Measurements from ENCODE around the gene STK11.
"Not testable (repeated sequence)": the region's sequence is repeated elsewhere in the genome, so short reads cannot be mapped to it uniquely, and the experiment has no call there.

STK11 gene

DNA sequence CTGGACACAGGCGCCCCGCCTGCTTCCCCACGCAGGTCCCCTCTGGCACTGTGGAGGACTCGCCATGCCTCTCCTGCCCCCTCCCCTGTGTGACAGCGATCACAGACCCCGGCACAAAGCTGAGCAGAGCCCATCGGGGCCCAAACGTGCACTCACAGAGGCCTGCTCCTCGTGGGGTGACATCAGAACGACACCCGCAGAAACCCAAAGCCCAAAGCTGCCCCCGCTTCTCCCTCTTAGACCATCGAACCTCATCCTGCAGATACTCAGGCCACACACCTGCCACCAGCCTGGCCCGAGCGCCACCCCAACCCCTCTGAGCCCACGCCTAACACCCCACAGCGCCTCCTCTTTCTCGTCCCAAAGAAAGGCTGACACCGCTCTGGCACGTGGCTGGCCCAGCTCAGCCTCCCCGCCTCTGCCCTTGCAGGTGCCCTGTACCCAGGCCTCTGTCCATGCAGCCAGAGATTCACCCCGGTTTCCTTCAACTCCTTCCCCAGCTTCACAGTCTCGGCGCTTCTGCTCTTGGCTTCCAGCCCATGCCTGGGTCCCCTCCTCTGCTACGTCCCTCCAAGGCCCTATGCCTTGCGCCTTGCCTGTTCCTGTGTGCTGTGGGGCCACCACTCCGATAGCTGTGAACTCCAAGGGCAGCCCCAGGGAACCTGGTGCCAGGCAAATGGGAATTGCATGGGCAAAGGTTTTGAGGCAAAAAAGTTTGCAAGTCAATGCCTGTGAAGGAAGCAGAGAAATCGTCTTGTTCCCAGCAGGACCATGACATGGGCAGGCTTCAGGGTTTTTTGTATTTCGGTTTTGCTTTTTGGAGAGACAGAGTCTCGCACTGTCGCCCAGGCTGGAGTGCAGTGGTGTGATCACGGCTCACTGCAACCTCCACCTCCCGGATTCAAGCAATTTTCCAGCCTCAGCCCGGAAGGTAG is 33.1 kb downstream of the STK11 start:
- no peak for DNase-seq

DNA sequence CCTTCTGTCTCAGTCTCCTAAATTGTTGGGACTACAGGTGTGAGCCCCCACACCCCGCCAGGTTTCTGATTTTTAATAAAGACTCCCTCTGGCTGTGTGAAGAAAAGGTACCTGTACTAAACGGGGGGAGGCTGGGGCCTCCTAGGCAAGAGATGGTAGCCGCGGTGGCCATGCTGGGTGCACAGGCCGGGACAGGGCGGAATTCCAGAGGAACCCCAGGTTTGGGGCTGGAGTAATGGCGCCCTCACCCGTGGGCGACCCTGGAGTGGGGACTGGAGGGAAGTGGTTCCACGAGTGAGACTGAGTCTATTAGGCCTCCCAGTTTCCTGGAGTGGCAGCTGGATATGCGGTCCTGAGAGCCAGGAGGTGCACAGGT is 33.8 kb downstream of the STK11 start:
- no peak for DNase-seq

DNA sequence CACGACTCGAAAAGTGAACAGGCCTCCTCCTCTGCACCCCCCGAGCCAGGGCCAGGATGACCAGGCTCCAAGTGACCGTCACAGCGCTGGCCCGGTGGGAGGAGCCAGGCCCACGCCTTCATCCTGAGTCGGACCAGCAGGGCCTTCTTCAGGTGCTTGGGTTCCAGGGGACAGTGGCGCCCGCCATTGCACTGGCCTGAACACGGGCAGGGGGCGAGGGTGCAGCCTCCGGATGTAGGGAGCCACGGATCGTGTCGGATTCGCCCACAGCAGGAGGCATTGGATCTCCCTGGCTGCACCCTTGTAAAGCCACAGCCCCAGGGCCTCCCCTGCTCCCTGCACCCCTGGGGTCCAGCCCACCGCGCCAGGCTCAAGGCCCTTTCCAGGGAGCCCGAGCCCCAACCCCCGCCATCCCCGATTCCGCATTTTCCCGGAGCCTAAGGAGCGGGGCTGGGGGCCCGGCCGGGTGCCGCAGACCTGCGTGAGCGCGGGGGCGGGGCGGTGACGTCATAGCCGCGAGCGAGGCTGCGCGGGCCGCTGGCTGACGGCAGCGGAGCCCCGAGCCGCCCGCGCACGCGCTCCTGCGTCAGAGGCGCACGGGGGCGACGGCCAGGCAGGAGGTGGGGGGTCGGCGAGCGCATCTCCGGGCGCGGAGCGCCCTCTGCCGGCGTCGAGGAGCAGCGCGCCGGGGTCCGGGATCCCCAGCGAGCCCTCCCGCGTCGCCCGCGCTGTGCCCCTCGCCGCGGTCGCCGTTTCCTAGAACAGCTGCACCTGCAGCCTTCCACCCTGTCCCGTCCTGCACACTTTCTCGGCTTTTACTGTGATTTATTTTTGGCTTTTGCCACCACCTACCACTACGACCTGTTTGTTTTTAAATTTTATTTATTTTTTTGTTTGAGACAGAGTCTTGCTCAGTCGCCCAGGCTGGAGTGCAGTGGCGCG is 34.5 kb downstream of the STK11 start:
- peak; percentile 92 for DNase-seq

DNA sequence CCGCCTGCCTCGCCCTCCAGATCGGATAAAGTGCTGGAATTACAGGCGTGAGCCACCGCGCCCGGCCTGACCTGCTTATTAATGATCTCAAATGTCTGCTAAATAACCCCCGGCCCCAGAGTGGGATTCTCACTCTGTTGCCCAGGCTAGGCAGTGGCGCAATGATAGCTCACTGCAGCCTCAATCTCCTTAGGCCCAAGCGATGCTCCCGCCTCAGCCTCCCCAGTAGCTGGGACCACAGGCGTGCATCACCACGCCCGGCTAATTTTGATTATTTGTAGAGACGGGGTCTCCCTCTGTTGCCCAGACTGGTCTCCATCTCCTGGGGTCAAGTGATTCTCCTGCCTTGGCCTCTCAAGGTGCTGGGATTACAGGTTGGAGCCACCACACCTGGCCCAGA is 35.3 kb downstream of the STK11 start:
- no peak for DNase-seq

DNA sequence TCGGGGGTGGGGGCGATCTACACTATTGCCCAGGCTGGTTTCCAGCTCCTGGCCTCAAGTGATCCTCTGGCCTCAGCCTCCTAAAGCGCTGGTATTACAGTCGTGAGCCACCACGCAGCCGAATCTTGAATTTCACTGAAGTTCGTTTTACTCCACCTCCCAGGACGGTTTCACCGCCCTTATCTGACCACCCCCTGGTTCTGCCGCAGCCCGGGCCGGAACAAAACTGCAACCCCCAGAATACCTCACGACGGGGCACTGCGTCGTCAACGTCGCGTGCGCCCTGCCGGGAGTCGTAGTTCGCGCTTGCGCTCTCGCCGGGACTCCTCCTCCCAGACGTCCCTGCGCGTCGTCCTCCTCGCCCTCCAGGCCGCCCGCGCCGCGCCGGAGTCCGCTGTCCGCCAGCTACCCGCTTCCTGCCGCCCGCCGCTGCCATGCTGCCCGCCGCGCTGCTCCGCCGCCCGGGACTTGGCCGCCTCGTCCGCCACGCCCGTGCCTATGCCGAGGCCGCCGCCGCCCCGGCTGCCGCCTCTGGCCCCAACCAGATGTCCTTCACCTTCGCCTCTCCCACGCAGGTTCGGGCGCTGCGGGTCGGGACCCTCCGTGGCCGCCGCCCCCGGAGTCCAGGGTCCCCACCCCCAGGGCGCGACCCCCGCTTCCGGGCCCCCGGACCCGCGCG is 36.0 kb downstream of the STK11 start, which contains the start of gene ATP5F1D:
Gene ATP5F1D, plus strand, starts transcription at position 335 of the 679 bp plus-strand sequence. Its CDS starts 100 bp downstream, at position 435.
- DNase-seq = peak; percentile 89

DNA sequence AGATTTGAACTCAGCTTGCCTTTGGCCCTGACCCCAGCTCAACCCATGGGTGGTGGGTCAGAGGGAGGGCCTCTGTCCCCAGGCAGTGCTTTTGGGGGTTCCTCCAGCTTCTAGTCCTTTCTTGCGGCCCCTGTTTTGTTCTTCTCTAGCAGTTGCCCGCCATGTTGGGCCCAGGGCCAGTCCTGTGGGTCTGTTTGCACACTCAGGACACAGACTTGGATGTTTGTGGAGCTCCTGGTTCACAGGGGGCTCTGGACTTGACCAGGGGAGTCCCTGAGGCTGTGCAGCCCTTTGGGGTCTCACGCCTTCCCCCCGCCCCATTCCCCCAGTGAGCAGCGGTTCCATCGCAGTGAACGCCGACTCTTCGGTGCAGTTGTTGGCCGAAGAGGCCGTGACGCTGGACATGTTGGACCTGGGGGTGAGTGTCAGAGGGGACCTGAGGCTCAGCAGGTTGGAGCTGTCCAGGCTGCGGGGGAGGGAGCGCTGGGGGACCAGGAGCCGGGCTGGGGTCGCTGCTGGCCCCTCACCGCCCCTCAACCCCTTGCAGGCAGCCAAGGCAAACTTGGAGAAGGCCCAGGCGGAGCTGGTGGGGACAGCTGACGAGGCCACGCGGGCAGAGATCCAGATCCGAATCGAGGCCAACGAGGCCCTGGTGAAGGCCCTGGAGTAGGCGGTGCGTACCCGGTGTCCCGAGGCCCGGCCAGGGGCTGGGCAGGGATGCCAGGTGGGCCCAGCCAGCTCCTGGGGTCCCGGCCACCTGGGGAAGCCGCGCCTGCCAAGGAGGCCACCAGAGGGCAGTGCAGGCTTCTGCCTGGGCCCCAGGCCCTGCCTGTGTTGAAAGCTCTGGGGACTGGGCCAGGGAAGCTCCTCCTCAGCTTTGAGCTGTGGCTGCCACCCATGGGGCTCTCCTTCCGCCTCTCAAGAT is 38.5 kb downstream of the STK11 start:
- DNase-seq = peak; percentile 85

DNA sequence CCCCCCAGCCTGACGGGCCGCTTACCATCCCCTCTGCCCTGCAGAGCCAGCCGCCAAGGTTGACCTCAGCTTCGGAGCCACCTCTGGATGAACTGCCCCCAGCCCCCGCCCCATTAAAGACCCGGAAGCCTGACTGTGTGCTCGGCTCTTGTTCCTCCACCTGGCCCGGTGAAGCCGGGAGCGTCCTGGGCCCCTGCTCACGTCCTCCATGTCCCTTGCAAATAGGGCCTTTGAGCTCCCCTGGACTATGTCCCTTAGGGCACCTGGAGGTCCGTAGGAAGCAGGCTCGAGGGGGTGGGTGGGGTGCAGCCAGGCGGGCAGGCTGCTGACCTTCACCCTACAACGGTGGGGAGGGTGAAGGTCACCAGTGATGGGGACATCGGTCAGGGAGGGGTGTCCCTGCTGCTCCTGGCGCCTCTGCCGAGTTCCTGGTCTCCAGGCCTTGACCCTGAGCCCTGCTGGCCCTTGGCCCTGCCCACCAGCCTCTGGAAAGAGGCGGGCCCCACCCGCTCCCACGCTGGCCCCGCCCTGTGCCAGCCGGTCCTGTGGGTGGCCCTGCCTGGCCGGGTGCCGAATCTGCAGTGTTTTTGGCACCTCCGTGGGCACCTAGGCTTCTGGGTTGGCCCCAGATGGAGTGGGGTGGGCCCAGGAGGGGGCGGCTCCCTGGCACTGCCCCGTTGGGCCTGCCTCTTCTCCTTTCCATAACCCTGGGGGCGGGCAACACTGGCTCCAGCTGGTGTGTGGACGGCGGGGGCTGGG is 39.3 kb downstream of the STK11 start:
- no peak for DNase-seq

DNA sequence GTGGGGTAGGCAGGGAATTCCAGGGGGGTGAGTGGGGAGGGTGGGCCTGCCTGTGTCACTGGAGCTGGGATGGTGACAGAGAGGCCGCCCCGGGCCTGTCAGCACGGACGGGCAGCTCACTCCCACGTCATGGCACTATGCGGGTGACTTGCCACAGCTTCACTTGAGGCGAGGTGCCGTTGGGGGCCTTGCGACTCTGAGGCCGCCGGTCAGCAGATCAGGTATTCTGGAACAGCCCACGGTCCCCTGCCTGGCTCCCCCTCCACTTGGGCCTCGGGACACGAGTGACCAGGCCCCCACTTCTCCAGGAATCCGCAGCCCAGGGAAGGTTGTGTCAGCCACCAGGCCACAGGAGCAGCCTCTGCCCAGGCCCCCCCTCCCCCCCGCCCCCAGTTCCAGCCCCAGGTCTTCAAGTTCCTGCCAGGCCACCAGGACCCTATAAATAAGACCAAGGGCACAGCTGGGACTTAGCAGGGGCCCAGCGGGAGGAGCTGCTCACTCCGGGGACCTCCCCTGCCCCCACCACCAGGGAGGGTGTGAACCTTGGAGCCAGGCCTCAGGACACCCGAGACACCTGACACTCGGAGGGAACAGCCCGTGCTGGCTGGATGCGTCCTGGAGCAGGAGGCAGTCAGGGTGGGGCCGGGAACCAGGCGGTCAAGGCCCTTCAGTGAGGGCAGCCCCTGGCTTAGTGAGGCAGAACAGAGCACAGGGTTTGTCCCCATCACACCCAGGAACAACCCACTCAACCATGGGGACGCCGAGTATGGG is 40.1 kb downstream of the STK11 start:
- no peak for DNase-seq

DNA sequence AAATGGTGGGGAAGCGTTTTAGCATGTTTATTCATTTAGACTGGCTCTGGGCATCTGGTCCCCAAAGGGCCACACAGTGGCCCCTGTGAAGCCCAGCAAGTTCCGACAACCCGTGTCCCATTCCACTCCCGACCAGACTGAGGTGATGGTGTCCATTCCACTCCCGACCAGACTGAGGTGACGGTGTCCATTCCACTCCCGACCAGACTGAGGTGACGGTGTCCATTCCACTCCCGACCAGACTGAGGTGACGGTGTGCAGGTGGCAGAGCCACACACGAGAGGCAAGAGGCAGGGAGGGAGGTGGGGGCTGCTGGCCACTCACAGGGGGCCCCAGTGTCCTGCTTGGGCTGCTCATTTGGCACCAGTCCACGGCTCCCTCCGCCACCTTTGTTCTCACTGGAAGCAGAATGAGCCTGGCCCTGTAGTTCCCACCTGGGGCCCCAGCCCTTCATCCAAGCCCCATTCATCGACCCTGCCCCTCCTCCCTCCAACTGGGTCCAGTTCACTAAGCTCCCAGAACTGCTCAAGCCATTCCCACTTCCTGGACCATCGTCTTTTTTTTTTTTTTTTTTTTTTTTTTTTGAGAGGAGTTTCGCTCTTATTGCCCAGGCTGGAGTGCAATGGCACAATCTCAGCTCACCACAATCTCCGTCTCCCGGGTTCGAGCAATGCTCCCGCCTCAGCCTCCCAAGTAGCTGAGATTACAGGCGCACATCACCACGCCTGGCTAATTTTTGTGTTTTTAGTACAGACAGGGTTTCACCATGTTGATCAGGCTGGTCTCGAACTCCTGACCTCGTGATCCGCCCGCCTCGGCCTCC is 40.9 kb downstream of the STK11 start:
- DNase-seq = not testable (repeated sequence)

DNA sequence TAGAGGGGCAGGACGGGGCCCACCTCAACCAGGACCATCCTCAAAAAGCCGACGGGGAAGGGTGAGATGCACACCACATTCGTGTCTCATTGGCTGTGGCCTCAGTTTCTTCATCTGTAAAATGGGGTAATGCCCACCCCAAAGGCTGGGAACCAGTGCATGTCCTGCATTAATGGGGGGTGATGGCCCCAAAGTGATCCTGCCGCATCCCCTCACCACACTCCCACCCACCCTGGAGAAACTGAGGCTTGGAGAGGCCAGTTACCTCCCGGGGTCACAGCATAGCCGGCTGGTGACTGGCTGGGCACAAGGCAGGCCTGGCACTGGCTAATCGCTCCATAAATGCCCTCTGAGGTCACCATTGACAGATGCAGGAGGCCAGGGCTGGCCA is 42.2 kb downstream of the STK11 start:
- DNase-seq = no peak

DNA sequence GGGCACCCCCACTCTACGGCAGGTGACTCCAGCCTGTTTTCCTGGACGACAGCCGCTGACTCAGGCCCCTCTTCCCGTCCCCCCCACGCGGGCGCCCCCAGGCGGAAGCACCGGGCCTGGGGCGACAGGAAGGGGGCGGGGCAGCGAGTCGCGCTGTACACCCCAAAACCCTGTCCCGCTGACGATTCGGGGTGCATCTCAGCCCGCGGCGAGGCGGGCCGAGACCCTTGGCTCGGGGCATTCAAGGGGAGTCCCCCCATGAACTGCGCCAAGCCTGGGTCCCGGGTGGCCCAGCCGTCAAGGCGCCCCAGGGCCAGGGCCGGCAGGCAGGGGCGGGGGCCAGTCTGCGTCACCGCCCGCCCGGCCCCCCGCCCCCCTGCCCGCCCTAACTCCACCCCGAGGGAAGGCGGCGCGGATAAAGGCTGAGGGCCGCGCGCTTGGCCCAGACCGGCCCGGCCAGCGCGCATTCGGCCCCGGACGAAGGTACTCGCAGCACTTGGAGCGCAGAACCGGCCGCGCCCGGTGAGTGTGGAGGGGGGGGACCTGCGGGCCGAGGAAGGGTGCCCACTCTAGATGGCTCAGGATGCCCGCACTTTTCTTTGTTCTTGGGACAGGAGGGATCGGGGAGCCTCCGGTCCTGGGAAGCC is 42.7 kb downstream of the STK11 start, which contains the start of gene MIDN:
Gene MIDN, plus strand, starts transcription at position 445 of the 647 bp plus-strand sequence. CDS start 1,714 bp downstream, outside the sequence.
- peak; percentile 64 for DNase-seq

DNA sequence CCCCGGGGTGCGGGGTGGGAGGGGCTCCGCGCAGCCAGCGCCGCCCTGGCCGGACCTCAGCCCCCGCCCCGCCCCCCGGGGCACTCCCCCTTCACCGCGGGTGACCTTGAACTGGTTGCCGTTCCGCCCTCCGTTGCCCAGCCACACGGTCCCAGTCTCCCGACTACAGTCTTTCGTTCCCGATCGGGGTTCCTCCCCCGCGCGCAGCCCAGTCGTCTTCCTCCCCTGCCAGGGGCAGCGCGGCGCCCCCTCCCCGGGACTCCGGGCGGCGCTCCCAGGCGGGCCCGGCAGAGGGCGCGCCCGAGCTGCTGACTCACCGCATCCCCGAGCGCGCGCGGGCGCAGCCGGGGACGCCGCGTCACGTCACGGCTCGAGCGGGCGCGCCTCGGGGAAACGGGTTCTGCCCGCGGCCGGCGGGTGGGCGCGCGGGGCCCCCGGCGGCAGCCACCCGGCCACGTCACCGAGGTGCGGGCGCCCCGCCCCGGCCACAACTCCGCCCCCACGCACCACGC is 43.3 kb downstream of the STK11 start:
- peak; percentile 80 for DNase-seq

DNA sequence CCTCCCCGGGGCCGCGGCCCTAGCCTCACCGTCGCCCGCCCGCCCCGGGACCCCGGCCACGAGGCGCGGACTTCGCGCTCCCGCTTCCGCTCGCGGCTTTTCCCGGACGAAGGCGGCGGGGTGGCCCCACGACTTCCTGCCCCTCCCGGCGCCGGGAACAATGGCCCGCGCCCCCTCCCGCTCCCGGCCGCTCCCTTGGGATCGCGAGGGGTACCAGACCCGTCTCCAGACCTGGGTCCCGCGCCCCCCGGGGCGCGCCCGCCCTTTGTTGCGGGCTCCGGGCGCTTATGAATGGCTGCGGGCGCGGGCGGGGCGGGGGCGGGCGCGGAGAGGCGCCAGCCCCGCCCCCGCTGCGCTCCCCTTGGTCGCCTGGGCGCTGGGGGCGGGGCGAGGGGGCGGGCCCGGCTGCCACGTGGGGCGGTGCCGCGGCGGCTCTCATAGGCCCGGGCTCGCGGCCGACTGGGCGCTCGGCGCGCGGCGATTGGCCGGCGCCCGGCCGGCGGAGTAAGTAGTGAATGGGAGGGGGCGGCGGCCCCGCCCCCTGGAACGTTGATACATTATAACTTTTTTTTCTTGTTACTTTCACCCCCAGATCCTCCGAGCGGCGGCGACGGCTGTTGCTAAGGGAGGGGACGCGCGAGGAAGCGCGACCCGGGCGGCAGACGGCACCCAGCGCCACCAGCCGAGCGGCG is 43.9 kb downstream of the STK11 start:
- DNase-seq = peak; percentile 95

DNA sequence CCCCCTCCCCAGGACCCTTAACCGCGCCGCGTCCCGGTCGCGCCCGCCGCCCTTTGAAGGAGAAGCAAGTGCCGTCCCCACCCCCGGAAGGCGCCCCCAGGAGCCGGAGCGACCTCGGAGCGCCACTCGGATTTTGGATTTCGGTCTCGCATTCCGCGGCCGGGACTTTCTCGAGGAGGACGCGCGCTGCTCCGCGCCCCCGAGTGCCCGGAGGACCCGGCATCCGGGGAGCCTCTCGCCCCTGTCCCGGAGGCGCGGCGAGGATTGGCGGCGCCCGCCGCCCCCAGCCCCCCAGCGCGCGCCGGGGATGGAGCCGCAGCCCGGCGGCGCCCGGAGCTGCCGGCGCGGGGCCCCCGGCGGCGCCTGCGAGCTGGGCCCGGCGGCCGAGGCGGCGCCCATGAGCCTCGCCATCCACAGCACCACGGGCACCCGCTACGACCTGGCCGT is 44.4 kb downstream of the STK11 start:
- no peak for DNase-seq

DNA sequence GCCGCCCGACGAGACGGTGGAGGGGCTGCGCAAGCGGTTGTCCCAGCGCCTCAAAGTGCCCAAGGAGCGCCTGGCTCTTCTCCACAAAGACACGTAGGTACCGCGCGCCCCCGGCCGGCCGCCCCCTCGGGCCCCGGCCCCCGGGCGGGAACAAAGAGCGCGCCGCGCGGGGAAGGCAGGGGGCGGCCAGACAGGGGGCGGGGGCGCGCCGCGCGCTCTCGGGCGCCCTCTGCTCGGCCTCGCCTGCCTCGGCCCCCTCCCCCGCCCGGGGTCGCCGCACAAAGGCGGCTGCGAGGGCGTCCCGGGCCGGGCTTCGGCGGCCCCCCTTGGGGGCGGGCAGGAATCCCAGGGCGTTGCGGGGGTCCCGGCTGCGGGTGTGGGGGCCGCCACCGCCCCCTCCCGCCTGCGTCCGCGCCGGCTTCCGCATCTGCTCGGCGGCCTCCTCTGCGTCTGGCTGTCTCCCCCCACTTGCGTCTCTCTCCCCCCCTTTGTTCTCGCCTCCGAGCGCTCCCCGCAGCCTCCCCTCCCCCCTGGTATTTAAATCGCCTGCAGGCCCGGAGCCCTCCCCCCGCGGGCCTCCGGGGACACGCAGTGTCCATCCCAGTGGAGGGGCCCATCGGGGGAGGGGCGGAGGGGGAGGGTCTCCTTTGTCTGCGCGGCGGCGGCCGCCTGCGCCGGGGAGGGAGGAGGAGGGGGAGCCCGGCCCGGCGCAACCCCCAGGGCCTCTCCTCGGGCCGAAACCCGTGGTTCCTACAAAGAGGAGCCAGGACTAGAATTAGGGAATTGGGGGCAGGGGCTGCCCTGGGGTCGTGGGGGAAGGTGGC is 45.1 kb downstream of the STK11 start:
- DNase-seq = peak; percentile 59

DNA sequence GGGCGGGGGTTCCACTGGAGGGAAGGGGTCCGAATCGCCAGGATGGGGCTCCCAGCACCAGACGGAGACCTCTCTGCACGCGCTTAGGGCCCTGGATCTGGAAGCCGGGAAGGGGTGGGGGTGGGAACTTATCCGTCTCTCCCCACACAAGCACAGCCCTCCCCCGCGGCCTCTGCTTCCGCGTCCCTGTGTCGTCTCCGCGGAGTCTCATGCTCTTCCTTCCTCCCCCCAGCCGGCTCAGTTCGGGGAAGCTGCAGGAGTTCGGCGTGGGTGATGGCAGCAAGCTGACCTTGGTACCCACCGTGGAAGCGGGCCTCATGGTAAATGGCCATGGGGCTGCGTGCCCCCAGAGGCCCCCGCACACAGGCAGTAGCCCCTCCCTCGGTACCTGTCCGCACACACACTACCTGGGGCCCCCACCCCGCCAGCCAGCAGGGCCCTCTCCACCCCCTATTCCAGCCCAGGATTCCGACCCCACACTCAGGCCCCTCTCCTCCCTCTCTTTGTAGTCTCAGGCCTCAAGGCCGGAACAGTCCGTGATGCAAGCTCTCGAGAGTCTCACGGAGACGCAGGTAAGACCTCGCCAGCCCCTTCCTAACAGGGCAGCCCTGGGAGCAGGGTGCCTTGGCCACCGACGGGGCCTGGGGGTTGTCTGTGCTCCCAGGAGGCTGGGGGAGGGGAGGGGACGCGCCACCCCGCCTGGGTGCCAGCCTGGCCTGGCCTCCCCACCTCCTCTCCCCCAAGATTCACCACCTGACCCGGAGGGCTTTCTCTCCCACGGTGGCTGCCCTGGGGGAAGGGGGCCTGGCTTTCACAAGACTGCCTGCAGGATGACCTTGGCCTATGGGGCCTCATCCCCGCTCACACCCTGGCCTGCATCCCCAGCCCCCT is 46.0 kb downstream of the STK11 start:
- peak; percentile 60 for DNase-seq

Data from activated CD4-positive, alpha-beta T cell treated with anti-CD3 and anti-CD28 coated beads, Interleukin-2, amount 50 U/mL, for 1 hour (primary cell).